SK-N-SH (cell line): ENCODE results near the gene CRLF1. TPM values are rescaled to one million over a fixed set of nuclear protein-coding genes. Genes with fewer than 3 reads are reported as not detected.

ENCODE experiments used
- CTCF ChIA-PET: fragments of 300-600, 350-600 bp; formaldehyde crosslinking; extraction: SDS; loops from one replicate; lab custom pipeline; 2021; lab: Yijun Ruan, JAX
- POLR2A ChIA-PET: fragments of 350-600 bp; sonication (Branson Sonifier 250); formaldehyde crosslinking; extraction: SDS; loops from one replicate; lab custom pipeline; 2020; ENCODE audit warnings: antibody characterized with exemption, inconsistent platforms; lab: Yijun Ruan, JAX
- DNase-seq: peaks from one replicate; pipeline ENCODE4 v3.0.0; 2012
- H2AFZ ChIP-seq: fragments of 200-600 bp; sonication (generic); 2 replicates; pipeline ENCODE4 v1.8.1; 2016; ENCODE audit warnings: antibody characterized with exemption, mild to moderate bottlenecking, low read depth
- H3F3A ChIP-seq: fragments of 200-600 bp; sonication (generic); replicated peaks from 2 replicates; pipeline ENCODE3; 2016; ENCODE audit warnings: antibody characterized with exemption, mild to moderate bottlenecking; ENCODE audit not compliant: insufficient read depth
- H3K27ac ChIP-seq, 2 experiments: fragments of 200-500 bp in 1 of 2; fragments of 200-600 bp in 1 of 2; sonication (Bioruptor generic) in 1 of 2; sonication (generic), shearing (Covaris generic) in 1 of 2; 2 replicates each; pipeline versions ENCODE4 v1.5.1 to v1.6.1; 2014 to 2016; ENCODE audit warnings: low read depth in 2 of 2, inconsistent platforms in 1 of 2, low read length in 1 of 2, mild to moderate bottlenecking in 1 of 2, mixed read lengths in 1 of 2
- H3K27me3 ChIP-seq: fragments of 200-600 bp; sonication (generic), shearing (Covaris generic); 2 replicates; pipeline ENCODE4 v1.6.1; 2016; ENCODE audit warnings: mixed run types; ENCODE audit not compliant: insufficient read depth
- H3K36me3 ChIP-seq, 2 experiments: fragments of 200-500 bp in 1 of 2; fragments of 200-600 bp in 1 of 2; sonication (Bioruptor generic) in 1 of 2; sonication (generic) in 1 of 2; replicated peaks in 1 of 2; 2 replicates each; pipeline versions ENCODE3 to v1.5.1; 2014 to 2016; ENCODE audit warnings: low read length in 1 of 2, mild to moderate bottlenecking in 1 of 2; ENCODE audit not compliant: insufficient read depth in 2 of 2, control insufficient read depth in 1 of 2
- H3K4me1 ChIP-seq, 2 experiments: fragments of 200-500 bp in 1 of 2; fragments of 200-600 bp in 1 of 2; sonication (Bioruptor generic) in 1 of 2; sonication (generic), shearing (Covaris generic) in 1 of 2; 2 replicates each; pipeline versions ENCODE4 v1.5.1 to v1.6.1; 2014 to 2016; ENCODE audit warnings: low read depth in 1 of 2, low read length in 1 of 2, mixed run types in 1 of 2; ENCODE audit not compliant: insufficient read depth in 2 of 2, control insufficient read depth in 1 of 2
- H3K4me2 ChIP-seq: fragments of 200-600 bp; sonication (generic), shearing (Covaris generic); 2 replicates; pipeline ENCODE4 v1.6.1; 2017; ENCODE audit warnings: mixed run types
- H3K4me3 ChIP-seq, 2 experiments: fragments of 200-500 bp in 1 of 2; fragments of 200-600 bp in 1 of 2; sonication (Bioruptor generic) in 1 of 2; sonication (generic), shearing (Covaris generic) in 1 of 2; 2 replicates each; pipeline versions ENCODE4 v1.5.1 to v1.8.1; 2014 to 2016; ENCODE audit warnings: low read depth in 2 of 2, inconsistent platforms in 1 of 2, low read length in 1 of 2, mild to moderate bottlenecking in 1 of 2, mixed read lengths in 1 of 2, moderate library complexity in 1 of 2
- H3K79me2 ChIP-seq: fragments of 200-600 bp; sonication (generic); 2 replicates; pipeline ENCODE4 v1.8.1; 2017; ENCODE audit warnings: mild to moderate bottlenecking; ENCODE audit not compliant: insufficient read depth
- H3K9ac ChIP-seq: fragments of 200-600 bp; sonication (generic); 2 replicates; pipeline ENCODE4 v1.6.1; 2017; ENCODE audit warnings: mixed run types
- H3K9me2 ChIP-seq: fragments of 200-600 bp; sonication (generic); 2 replicates; pipeline ENCODE4 v1.6.1; 2017; ENCODE audit warnings: mixed run types
- H3K9me3 ChIP-seq: fragments of 200-600 bp; sonication (generic); 2 replicates; pipeline ENCODE4 v1.6.1; 2017; ENCODE audit warnings: mixed run types, mild to moderate bottlenecking, moderate library complexity
- H4K20me1 ChIP-seq: fragments of 200-600 bp; sonication (generic); 2 replicates; pipeline ENCODE4 v1.6.1; 2017; ENCODE audit warnings: mild to moderate bottlenecking, mixed run types; ENCODE audit not compliant: insufficient read depth
- CHD2 ChIP-seq: fragments of 150-350 bp; IDR thresholded peaks from 2 replicates; pipeline ENCODE4 v1.6.1; 2018; ENCODE audit warnings: low read length; ENCODE audit not compliant: partially characterized antibody
- EP300 ChIP-seq, 2 experiments: IDR thresholded peaks; 2 replicates each; pipeline versions ENCODE4 v1.4.0 to v1.6.1; 2012; ENCODE audit warnings: borderline replicate concordance in 1 of 2, low read depth in 1 of 2, low read length in 1 of 2
- EZH2phosphoT487 ChIP-seq: fragments of 200-600 bp; sonication (generic); IDR thresholded peaks from 2 replicates; pipeline ENCODE4 v1.6.1; 2017; ENCODE audit warnings: low read depth, mixed run types, mild to moderate bottlenecking, antibody characterized with exemption, moderate library complexity, borderline replicate concordance
- GABPA ChIP-seq: IDR thresholded peaks from 2 replicates; pipeline ENCODE4 v1.4.0; 2012; ENCODE audit warnings: low read depth, mild to moderate bottlenecking
- JUND ChIP-seq: IDR thresholded peaks from 2 replicates; pipeline ENCODE4 v1.4.0; 2012
- MEF2A ChIP-seq: IDR thresholded peaks from 2 replicates; pipeline ENCODE4 v1.4.0; 2012; ENCODE audit warnings: low read depth, borderline replicate concordance
- MXI1 ChIP-seq: IDR thresholded peaks from 2 replicates; pipeline ENCODE4 v1.6.1; 2012; ENCODE audit warnings: mild to moderate bottlenecking, low read depth, low read length, improper control_type of control experiment
- NFIC ChIP-seq: IDR thresholded peaks from 2 replicates; pipeline ENCODE4 v1.4.0; 2012; ENCODE audit warnings: borderline replicate concordance
- POLR2AphosphoS5 ChIP-seq: IDR thresholded peaks from 2 replicates; pipeline ENCODE4 v1.6.1; 2012; ENCODE audit warnings: low read depth, low read length
- RAD21 ChIP-seq: IDR thresholded peaks from 2 replicates; pipeline ENCODE4 v1.6.1; 2012; ENCODE audit warnings: mild to moderate bottlenecking, low read length
- RCOR1 ChIP-seq: fragments of 150-350 bp; IDR thresholded peaks from 2 replicates; pipeline ENCODE4 v1.6.1; 2017; ENCODE audit warnings: antibody characterized with exemption, low read length
- RXRA ChIP-seq: IDR thresholded peaks from 2 replicates; pipeline ENCODE4 v1.4.0; 2012; ENCODE audit warnings: low read depth, mild to moderate bottlenecking, borderline replicate concordance
- SMC3 ChIP-seq: IDR thresholded peaks from 2 replicates; pipeline ENCODE4 v1.6.1; 2012; ENCODE audit warnings: low read depth, low read length, improper control_type of control experiment
- TAF1 ChIP-seq: IDR thresholded peaks from 2 replicates; pipeline ENCODE4 v1.6.1; 2012; ENCODE audit warnings: low read depth, mild to moderate bottlenecking, low read length, moderate library complexity, borderline replicate concordance
- YY1 ChIP-seq: IDR thresholded peaks from 2 replicates; pipeline ENCODE4 v1.4.0; 2012; ENCODE audit warnings: low read depth, mild to moderate bottlenecking
- WGBS: methylation state at CpG from one replicate; pipeline ENCODE4 v1.1.6; 2017; ENCODE audit warnings: low lambda C conversion rate; 5-methylcytosine and 5-hydroxymethylcytosine counted together
- polyA plus RNA-seq, 3 experiments: library from polyadenylated mRNA; depleted of rRNA; stranded (reverse); fragments of >200 nt; gene quantifications; 2 replicates each; pipeline ENCODE4 v1.2.3, GENCODE V29; 2012
- TF ChIP-seq, protein P1 (sequence below): IDR thresholded peaks from 2 replicates; pipeline ENCODE4 v1.4.0; 2012; ENCODE audit warnings: low read depth
- TF ChIP-seq, protein P2 (sequence below): IDR thresholded peaks from 2 replicates; pipeline ENCODE4; 2012
- TF ChIP-seq, protein P3 (sequence below): IDR thresholded peaks from 2 replicates; pipeline ENCODE4 v1.4.0; 2012; ENCODE audit warnings: low read depth, borderline replicate concordance
- TF ChIP-seq, protein P4 (sequence below): IDR thresholded peaks from 2 replicates; pipeline ENCODE4 v1.6.1; 2012; ENCODE audit warnings: mild to moderate bottlenecking, low read depth, low read length, moderate library complexity

Gene CRLF1
- polyA plus RNA-seq, 1 of the 3 experiments (the other 2 are of a cell fraction), result 0.71 TPM

DNA sequence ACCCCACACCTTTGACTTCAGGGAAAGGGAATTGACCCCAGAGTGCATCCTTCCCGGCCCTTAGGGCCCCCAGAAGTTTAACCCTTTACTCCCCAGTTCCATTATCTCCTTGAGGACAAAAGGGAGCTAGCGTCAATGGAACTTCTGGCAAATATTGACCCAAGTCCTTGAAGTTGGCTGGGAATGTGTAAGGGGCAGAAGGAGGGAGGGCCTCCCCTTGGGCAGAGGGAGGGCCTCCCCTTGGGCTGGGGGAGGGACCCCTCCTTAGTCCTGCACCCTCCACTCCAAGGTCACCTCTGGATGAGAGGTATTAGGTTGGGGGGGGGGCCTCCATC lies 3.1 kb upstream of the CRLF1 start:
- Histone ChIP-seq H3K4me1 (peaks cover 15 to 19% of the 10 kb centered on the region in 2 experiments; a peak in 2 of 4 replicates), H3K9ac (no peak overlapping the region), H3K36me3 (no peaks in the 10 kb centered on the region), H4K20me1 (no peaks in the 10 kb centered on the region), H2AFZ (no peak overlapping the region), H3K27me3 (peaks cover 66% of the 10 kb centered on the region), H3K4me2 (no peak overlapping the region), H3K79me2 (no peaks in the 10 kb centered on the region), H3F3A (peaks cover 19% of the 10 kb centered on the region), H3K9me2 (no peaks in the 10 kb centered on the region), H3K9me3 (no peaks in the 10 kb centered on the region), H3K27ac (no peak overlapping the region), H3K4me3 (no peak overlapping the region)
- CTCF ChIA-PET, result interaction anchor here (0.9 to 1.5 kb wide), 3 partner anchors 15 to 238 kb away, joined by 3 to 7 read pairs (median 5); no protein-coding TSS in a partner anchor
- POLR2A ChIA-PET, result no interaction called here
- no peak for TF ChIP-seq YY1
- TF ChIP-seq, protein P1, sequence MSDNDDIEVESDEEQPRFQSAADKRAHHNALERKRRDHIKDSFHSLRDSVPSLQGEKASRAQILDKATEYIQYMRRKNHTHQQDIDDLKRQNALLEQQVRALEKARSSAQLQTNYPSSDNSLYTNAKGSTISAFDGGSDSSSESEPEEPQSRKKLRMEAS, result no peak
- TF ChIP-seq RXRA, result no peak
- TF ChIP-seq, protein P2, sequence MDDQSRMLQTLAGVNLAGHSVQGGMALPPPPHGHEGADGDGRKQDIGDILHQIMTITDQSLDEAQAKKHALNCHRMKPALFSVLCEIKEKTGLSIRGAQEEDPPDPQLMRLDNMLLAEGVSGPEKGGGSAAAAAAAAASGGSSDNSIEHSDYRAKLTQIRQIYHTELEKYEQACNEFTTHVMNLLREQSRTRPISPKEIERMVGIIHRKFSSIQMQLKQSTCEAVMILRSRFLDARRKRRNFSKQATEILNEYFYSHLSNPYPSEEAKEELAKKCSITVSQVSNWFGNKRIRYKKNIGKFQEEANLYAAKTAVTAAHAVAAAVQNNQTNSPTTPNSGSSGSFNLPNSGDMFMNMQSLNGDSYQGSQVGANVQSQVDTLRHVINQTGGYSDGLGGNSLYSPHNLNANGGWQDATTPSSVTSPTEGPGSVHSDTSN, result no peak
- no peak for TF ChIP-seq POLR2AphosphoS5
- TF ChIP-seq, protein P3, sequence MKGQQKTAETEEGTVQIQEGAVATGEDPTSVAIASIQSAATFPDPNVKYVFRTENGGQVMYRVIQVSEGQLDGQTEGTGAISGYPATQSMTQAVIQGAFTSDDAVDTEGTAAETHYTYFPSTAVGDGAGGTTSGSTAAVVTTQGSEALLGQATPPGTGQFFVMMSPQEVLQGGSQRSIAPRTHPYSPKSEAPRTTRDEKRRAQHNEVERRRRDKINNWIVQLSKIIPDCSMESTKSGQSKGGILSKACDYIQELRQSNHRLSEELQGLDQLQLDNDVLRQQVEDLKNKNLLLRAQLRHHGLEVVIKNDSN, result no peak
- no peak for TF ChIP-seq GABPA
- TF ChIP-seq NFIC, result no peak
- WGBS, result 64% methylated on average over 2 of the region's 2 CpGs
- peak; percentile 10 for DNase-seq

DNA sequence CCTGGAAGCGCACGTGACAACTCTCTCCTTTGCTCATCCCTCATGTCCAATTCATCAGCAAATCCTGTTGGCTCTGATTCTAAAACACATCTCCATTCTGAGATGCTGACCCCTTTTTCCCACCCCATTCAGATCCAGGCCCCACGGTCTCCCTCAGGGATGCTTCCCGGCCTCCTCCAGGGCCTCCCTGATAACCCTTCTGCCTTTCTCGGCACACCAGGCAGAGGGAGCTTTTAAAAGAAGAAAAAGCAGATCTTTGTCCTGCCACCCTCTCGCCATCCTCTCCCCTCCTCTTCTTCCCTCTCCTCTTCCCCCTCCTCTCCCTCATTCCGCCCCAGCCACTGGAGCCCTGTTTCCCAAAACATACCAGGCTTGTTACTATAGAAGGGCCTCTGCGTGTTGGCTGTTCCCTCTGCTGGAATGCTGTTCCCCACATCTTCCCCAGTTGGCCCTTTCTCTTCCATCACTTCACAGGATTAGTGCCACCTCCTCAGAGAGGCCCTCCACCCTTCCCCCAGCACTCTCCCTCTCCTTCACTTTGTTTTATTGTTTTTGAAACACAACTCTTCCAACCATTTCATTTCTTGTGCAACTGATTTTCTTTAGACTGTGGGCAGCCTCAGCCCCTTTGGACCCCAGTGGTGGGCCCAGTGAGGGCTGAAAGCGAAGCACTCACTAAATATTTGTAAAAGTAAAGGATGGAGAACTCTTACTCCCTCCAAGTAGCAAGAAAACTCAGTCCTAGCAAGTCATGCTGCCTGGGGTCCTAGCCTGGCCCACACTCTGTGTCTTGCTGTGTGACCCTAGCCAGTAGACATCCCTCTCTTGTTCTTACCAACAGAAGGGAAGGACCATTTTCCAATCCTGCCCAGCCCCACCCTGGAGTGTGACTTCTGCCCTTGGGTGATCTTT lies 2.5 kb upstream of the CRLF1 start:
- DNase-seq, result peak; percentile 27
- no peaks in the 10 kb centered on the region for H3K36me3 ChIP-seq
- no peaks in the 10 kb centered on the region for H3K79me2 ChIP-seq
- no peak overlapping the region for H2AFZ ChIP-seq
- H4K20me1 ChIP-seq, result no peaks in the 10 kb centered on the region
- no peak overlapping the region for H3K27ac ChIP-seq
- POLR2A ChIA-PET, result interaction anchor here (0.6 kb wide), 1 partner anchor 21 kb away, joined by 3 read pairs; no protein-coding TSS in a partner anchor
- H3K9me2 ChIP-seq, result no peaks in the 10 kb centered on the region
- no peak overlapping the region for H3K4me2 ChIP-seq
- no peak overlapping the region for H3K9ac ChIP-seq
- CTCF ChIA-PET, result interaction anchor here (0.9 to 1.5 kb wide), 3 partner anchors 15 to 238 kb away, joined by 3 to 7 read pairs (median 5); no protein-coding TSS in a partner anchor
- H3K9me3 ChIP-seq, result no peaks in the 10 kb centered on the region
- WGBS, result 79% methylated on average over 9 of the region's 9 CpGs
- no peak overlapping the region for H3K4me3 ChIP-seq
- peaks cover 15 to 19% of the 10 kb centered on the region in 2 experiments; a peak in 2 of 4 replicates for H3K4me1 ChIP-seq
- peaks cover 70% of the 10 kb centered on the region for H3K27me3 ChIP-seq
- H3F3A ChIP-seq, result peaks cover 19% of the 10 kb centered on the region
- TF ChIP-seq EP300 (IDR thresholded peaks at IDR 0.05; ENCODE audit: borderline replicate concordance in 1 of 2, low read depth in 1 of 2, low read length in 1 of 2) (no peak), POLR2AphosphoS5 (no peak), GABPA (no peak), MEF2A (no peak), MXI1 (no peak), JUND (no peak), RCOR1 (no peak), TAF1 (no peak), CHD2 (no peak), SMC3 (no peak), EZH2phosphoT487 (no peak), RAD21 (no peak)
- TF ChIP-seq, protein P4, sequence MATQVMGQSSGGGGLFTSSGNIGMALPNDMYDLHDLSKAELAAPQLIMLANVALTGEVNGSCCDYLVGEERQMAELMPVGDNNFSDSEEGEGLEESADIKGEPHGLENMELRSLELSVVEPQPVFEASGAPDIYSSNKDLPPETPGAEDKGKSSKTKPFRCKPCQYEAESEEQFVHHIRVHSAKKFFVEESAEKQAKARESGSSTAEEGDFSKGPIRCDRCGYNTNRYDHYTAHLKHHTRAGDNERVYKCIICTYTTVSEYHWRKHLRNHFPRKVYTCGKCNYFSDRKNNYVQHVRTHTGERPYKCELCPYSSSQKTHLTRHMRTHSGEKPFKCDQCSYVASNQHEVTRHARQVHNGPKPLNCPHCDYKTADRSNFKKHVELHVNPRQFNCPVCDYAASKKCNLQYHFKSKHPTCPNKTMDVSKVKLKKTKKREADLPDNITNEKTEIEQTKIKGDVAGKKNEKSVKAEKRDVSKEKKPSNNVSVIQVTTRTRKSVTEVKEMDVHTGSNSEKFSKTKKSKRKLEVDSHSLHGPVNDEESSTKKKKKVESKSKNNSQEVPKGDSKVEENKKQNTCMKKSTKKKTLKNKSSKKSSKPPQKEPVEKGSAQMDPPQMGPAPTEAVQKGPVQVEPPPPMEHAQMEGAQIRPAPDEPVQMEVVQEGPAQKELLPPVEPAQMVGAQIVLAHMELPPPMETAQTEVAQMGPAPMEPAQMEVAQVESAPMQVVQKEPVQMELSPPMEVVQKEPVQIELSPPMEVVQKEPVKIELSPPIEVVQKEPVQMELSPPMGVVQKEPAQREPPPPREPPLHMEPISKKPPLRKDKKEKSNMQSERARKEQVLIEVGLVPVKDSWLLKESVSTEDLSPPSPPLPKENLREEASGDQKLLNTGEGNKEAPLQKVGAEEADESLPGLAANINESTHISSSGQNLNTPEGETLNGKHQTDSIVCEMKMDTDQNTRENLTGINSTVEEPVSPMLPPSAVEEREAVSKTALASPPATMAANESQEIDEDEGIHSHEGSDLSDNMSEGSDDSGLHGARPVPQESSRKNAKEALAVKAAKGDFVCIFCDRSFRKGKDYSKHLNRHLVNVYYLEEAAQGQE, result no peak
- TF ChIP-seq, protein P1, result no peak
- TF ChIP-seq, protein P2, result no peak
